Colonic mucosa (tissue), 4 donors: Measurements from ENCODE around the gene GCA. TPM values are rescaled to one million over a fixed set of nuclear protein-coding genes. Genes with fewer than 3 reads are reported as not detected.
A peak's percentile ranks its signal among the peaks of the same experiment; 100 is the strongest.

Experiments used
- DNase-seq: peaks from one replicate; pipeline ENCODE4 v3.0.0-alpha.2; 2020
- H3K27ac ChIP-seq: fragments of 200-600 bp; one replicate; pipeline ENCODE4 v1.8.0; 2021
- H3K27me3 ChIP-seq: fragments of 200-600 bp; one replicate; pipeline ENCODE4 v1.8.0; 2021
- H3K36me3 ChIP-seq: fragments of 200-600 bp; one replicate; pipeline ENCODE4 v1.8.0; 2021
- H3K4me1 ChIP-seq: fragments of 200-600 bp; one replicate; pipeline ENCODE4 v1.8.0; 2021; ENCODE audit warnings: mild to moderate bottlenecking
- H3K4me3 ChIP-seq: fragments of 200-600 bp; one replicate; pipeline ENCODE4 v1.8.0; 2021
- H3K9ac ChIP-seq, 2 donors: one replicate each; pipeline ENCODE4 v1.7.0; 2013; ENCODE audit warnings: control low read depth in 2 of 2, low read depth in 2 of 2, low read length in 2 of 2
- H3K9me3 ChIP-seq: fragments of 200-600 bp; one replicate; pipeline ENCODE4 v1.8.0; 2021
- CTCF ChIP-seq: fragments of 200-600 bp; IDR thresholded peaks from one replicate; pipeline ENCODE4 v1.8.0; 2022; ENCODE audit warnings: antibody characterized with exemption, mild to moderate bottlenecking
- intact Hi-C: fragments of 100-400 bp; cut with DNase I; formaldehyde crosslinking; loops from one replicate; pipeline ENCODE4 v1.14.1; 2022
- total RNA-seq, 2 donors: library from RNA; stranded (reverse); fragmentation: NEBNext Ultra II Directional in 1 of 2; extraction: Animal tissue kit (Norgen Biotek cat#: 25700) in 1 of 2; gene quantifications; one replicate each; pipeline ENCODE4 v1.2.1, GENCODE V29; 2021
- donor health status: healthy.
- donor health status: DM: no; HTN: no; CAD: no.
- donor health status: DM: no; HTN: no; CAD: no.

The GCA gene
- total RNA-seq, 2 donors from 2014 or later, result 22.1 to 30.9 TPM

- H3K4me1 ChIP-seq, result no peaks in the 10 kb centered on the region
Measured at GRCh38 chr2:162312853-162313252, 31.1 kb upstream of the GCA start.

GRCh38 chr2:162315938-162316337 lies 28.0 kb upstream of the GCA start:
- Histone ChIP-seq H3K9ac (peak overlapping the region in 1 of 2 donors; percentile 6), H3K36me3 (no peaks in the 10 kb centered on the region), H3K4me3 (no peak overlapping the region), H3K9me3 (no peaks in the 10 kb centered on the region), H3K27me3 (no peaks in the 10 kb centered on the region), H3K4me1 (no peaks in the 10 kb centered on the region), H3K27ac (no peak overlapping the region)
- no peak for DNase-seq
- intact Hi-C loops, result no loop called here
- TF ChIP-seq CTCF, result no peak

More at GRCh38 chr2:162312853-162313252, 31.1 kb upstream of the GCA start:
- H3K9me3 ChIP-seq, result no peaks in the 10 kb centered on the region
- H3K36me3 ChIP-seq, result no peaks in the 10 kb centered on the region
- intact Hi-C loops, result no loop called here
- no peak overlapping the region for H3K27ac ChIP-seq
- no peak for TF ChIP-seq CTCF
- H3K27me3 ChIP-seq, result no peaks in the 10 kb centered on the region
- no peak overlapping the region for H3K9ac ChIP-seq
- DNase-seq, result no peak
- H3K4me3 ChIP-seq, result no peak overlapping the region

GRCh38 chr2:162316590-162316989 lies 27.3 kb upstream of the GCA start:
- no peak for DNase-seq
- H3K27me3 ChIP-seq, result no peaks in the 10 kb centered on the region
- no peak for TF ChIP-seq CTCF
- no peaks in the 10 kb centered on the region for H3K4me1 ChIP-seq
- H3K27ac ChIP-seq, result no peak overlapping the region
- H3K9me3 ChIP-seq, result no peaks in the 10 kb centered on the region
- intact Hi-C loops, result no loop called here
- H3K36me3 ChIP-seq, result no peaks in the 10 kb centered on the region
- H3K9ac ChIP-seq, result no peak overlapping the region
- H3K4me3 ChIP-seq, result no peak overlapping the region

- no peaks in the 10 kb centered on the region for H3K36me3 ChIP-seq
- H3K9ac ChIP-seq, result peak overlapping the region in 1 of 2 donors; percentile 92
- no peaks in the 10 kb centered on the region for H3K27me3 ChIP-seq
- TF ChIP-seq CTCF, result no peak
- intact Hi-C loops, result no loop called here
- DNase-seq, result no peak
- H3K27ac ChIP-seq, result peak overlapping the region; percentile 90
- H3K4me3 ChIP-seq, result peak overlapping the region; percentile 78
- no peaks in the 10 kb centered on the region for H3K9me3 ChIP-seq
- H3K4me1 ChIP-seq, result no peaks in the 10 kb centered on the region
Measured at GRCh38 chr2:162317058-162317742, 26.7 kb upstream of the GCA start.

GRCh38 chr2:162317861-162318327 lies 26.0 kb upstream of the GCA start:
- Histone ChIP-seq H3K27ac (peak overlapping the region; percentile 90), H3K27me3 (no peaks in the 10 kb centered on the region), H3K36me3 (no peaks in the 10 kb centered on the region), H3K9ac (peak overlapping the region; percentile 92 to 96), H3K9me3 (no peaks in the 10 kb centered on the region), H3K4me1 (no peaks in the 10 kb centered on the region), H3K4me3 (peak overlapping the region; percentile 78)
- DNase-seq, result peak; percentile 57
- intact Hi-C loops, result no loop called here
- TF ChIP-seq CTCF, result no peak
